BE2C (cell line): ENCODE data around the gene ODAD3.

Experiments used
- DNase-seq: peaks from one replicate; pipeline ENCODE4 v3.0.0-alpha.2; 2020
- H3K27me3 ChIP-seq: fragments of 250-450 bp; sonication (Bioruptor Pico); 2 replicates; pipeline ENCODE4 v1.5.1; 2020; ENCODE audit warnings: mild to moderate bottlenecking
- H3K36me3 ChIP-seq: fragments of 250-450 bp; sonication (Bioruptor Pico); 2 replicates; pipeline ENCODE4 v1.5.1; 2020; ENCODE audit warnings: mild to moderate bottlenecking
- H3K4me1 ChIP-seq: fragments of 250-450 bp; sonication (Bioruptor Pico); 2 replicates; pipeline ENCODE4 v1.5.1; 2020
- H3K4me3 ChIP-seq: 2 replicates; pipeline ENCODE4 v1.5.1; 2011; ENCODE audit warnings: low read depth, low read length
- H3K9me3 ChIP-seq: fragments of 250-450 bp; sonication (Bioruptor Pico); 2 replicates; pipeline ENCODE4 v1.5.1; 2020
- CTCF ChIP-seq: IDR thresholded peaks from 2 replicates; pipeline ENCODE4 v1.5.1; 2012; ENCODE audit warnings: mild to moderate bottlenecking, low read depth, low read length

ODAD3 gene

GRCh38 chr19:11378319-11379189 is 56.4 kb downstream of the ODAD3 start:
- TF ChIP-seq CTCF: peak; percentile 84

GRCh38 chr19:11377756-11378155 is 57.2 kb downstream of the ODAD3 start:
- H3K4me1 ChIP-seq: peaks cover 11% of the 10 kb centered on the region
- no peaks in the 10 kb centered on the region for H3K9me3 ChIP-seq
- H3K27me3 ChIP-seq: no peaks in the 10 kb centered on the region
- H3K36me3 ChIP-seq: no peaks in the 10 kb centered on the region
- no peak overlapping the region for H3K4me3 ChIP-seq
- no peak for DNase-seq
- no peak for TF ChIP-seq CTCF

More at GRCh38 chr19:11378319-11379189, 56.4 kb downstream of the ODAD3 start:
- no peaks in the 10 kb centered on the region for H3K36me3 ChIP-seq
- peak; percentile 84 for DNase-seq
- H3K27me3 ChIP-seq: no peaks in the 10 kb centered on the region
- H3K9me3 ChIP-seq: no peaks in the 10 kb centered on the region
- no peak overlapping the region for H3K4me3 ChIP-seq
- peaks cover 6% of the 10 kb centered on the region; the same call in 1 of the 2 replicates for H3K4me1 ChIP-seq

- no peaks in the 10 kb centered on the region for H3K36me3 ChIP-seq
- TF ChIP-seq CTCF: no peak
- no peak overlapping the region for H3K4me3 ChIP-seq
- no peaks in the 10 kb centered on the region for H3K27me3 ChIP-seq
- H3K4me1 ChIP-seq: peaks cover 11% of the 10 kb centered on the region
- DNase-seq: peak; percentile 37
- H3K9me3 ChIP-seq: no peaks in the 10 kb centered on the region
These were observed 57.7 kb downstream of the ODAD3 start for GRCh38 chr19:11377237-11377636.

- no peak for TF ChIP-seq CTCF
- Histone ChIP-seq H3K36me3 (no peaks in the 10 kb centered on the region), H3K4me3 (peak overlapping the region; percentile 77), H3K27me3 (no peaks in the 10 kb centered on the region), H3K9me3 (no peaks in the 10 kb centered on the region), H3K4me1 (peaks cover 11% of the 10 kb centered on the region)
- peak; percentile 69 for DNase-seq
These were observed 59.6 kb downstream of the ODAD3 start for GRCh38 chr19:11375143-11375948.

- peaks cover 11% of the 10 kb centered on the region for H3K4me1 ChIP-seq
- no peak for TF ChIP-seq CTCF
- no peaks in the 10 kb centered on the region for H3K36me3 ChIP-seq
- H3K27me3 ChIP-seq: no peaks in the 10 kb centered on the region
- no peaks in the 10 kb centered on the region for H3K9me3 ChIP-seq
- H3K4me3 ChIP-seq: peak within 1 kb of the TSS; percentile 77
- peak; percentile 98 for DNase-seq
These were observed 60.3 kb downstream of the ODAD3 start, which contains the start of gene SWSAP1 for GRCh38 chr19:11374433-11375142. SWSAP1 (plus strand) TSS chr19:11374666; CDS start chr19:11374681, 15 bp downstream.
